HepG2 (cell line): Measurements from ENCODE around the gene CBLN3. TPM values are rescaled to one million over a fixed set of nuclear protein-coding genes. Genes with fewer than 3 reads are reported as not detected.

Experiments
- ATAC-seq: fragments of 200-7000 bp; cut with Tn5 transposase; 3 replicates; pipeline ENCODE4 v1.9.1; 2020; ENCODE audit warnings: mild to moderate bottlenecking, moderate library complexity
- BruUV-seq: library from RNA; stranded (reverse); fragments of 400-500 nt; replicated peaks from 2 replicates; lab custom pipeline; 2021; lab: Mats Ljungman, UMichigan
- CTCF ChIA-PET: fragments of 300-600 bp; formaldehyde crosslinking; extraction: SDS; loops from one replicate; lab custom pipeline; 2021; ENCODE audit warnings: low total read pairs, inconsistent platforms, low intra/inter-chr PET ratio; lab: Yijun Ruan, JAX
- POLR2A ChIA-PET: fragments of 350-600 bp; sonication (Branson Sonifier 250); formaldehyde crosslinking; loops from one replicate; lab custom pipeline; 2020; ENCODE audit warnings: antibody characterized with exemption, inconsistent platforms; lab: Yijun Ruan, JAX
- DNase-seq: peaks from one replicate; pipeline ENCODE4 v3.0.0-alpha.2; 2015; ENCODE audit warnings: low spot score
- FAIRE-seq: peaks from 3 replicates; lab custom pipeline; 2011; peaks lifted over from hg19 to GRCh38; lab: Jason Lieb, UNC
- H2AFZ ChIP-seq: one replicate; pipeline ENCODE4 v1.6.1; 2011; ENCODE audit warnings: low read length, inconsistent platforms
- H3K27ac ChIP-seq: fragments of 300-600 bp; 3 replicates; pipeline ENCODE4 v1.8.0; 2011; ENCODE audit warnings: mixed run types, mild to moderate bottlenecking, mixed read lengths, low read length, inconsistent platforms; ENCODE audit not compliant: insufficient read depth; ENCODE audit errors: extremely low read length
- H3K27me3 ChIP-seq, 2 experiments: fragments of 200-600 bp in 1 of 2; 2 replicates in 1 of 2; 3 replicates in 1 of 2; pipeline versions ENCODE4 v1.6.0 to v1.8.0; 2011; ENCODE audit warnings: low read length in 2 of 2, mild to moderate bottlenecking in 2 of 2, moderate library complexity in 2 of 2, inconsistent platforms in 1 of 2; ENCODE audit not compliant: insufficient read depth in 2 of 2, control insufficient read depth in 1 of 2
- H3K36me3 ChIP-seq, 2 experiments: fragments of 200-600 bp in 1 of 2; replicated peaks in 1 of 2; 2 replicates in 1 of 2; 3 replicates in 1 of 2; pipeline versions ENCODE4 v1.5.1 to v1.8.0; 2011; ENCODE audit warnings: low read length in 2 of 2, inconsistent platforms in 1 of 2; ENCODE audit not compliant: insufficient read depth in 2 of 2, control insufficient read depth in 1 of 2
- H3K4me1 ChIP-seq: 2 replicates; pipeline ENCODE4 v1.5.1; 2012; ENCODE audit warnings: low read length, inconsistent platforms; ENCODE audit not compliant: insufficient read depth
- H3K4me2 ChIP-seq: 2 replicates; pipeline ENCODE4 v1.6.0; 2011; ENCODE audit warnings: low read depth, low read length, inconsistent platforms
- H3K4me3 ChIP-seq, 3 experiments: fragments of 200-600 bp in 1 of 3; sonication (generic), shearing (Covaris generic) in 1 of 3; replicated peaks in 1 of 3; 2 replicates each; pipeline ENCODE4 v1.5.1; 2011 to 2016; ENCODE audit warnings: low read length in 3 of 3, inconsistent platforms in 2 of 3, low read depth in 2 of 3, mild to moderate bottlenecking in 2 of 3, control low read depth in 1 of 3, mixed read lengths in 1 of 3; ENCODE audit not compliant: insufficient read depth in 1 of 3
- H3K79me2 ChIP-seq: one replicate; pipeline ENCODE4 v1.6.1; 2011; ENCODE audit warnings: low read length, inconsistent platforms; ENCODE audit not compliant: insufficient read depth
- H3K9ac ChIP-seq: 2 replicates; pipeline ENCODE4 v1.6.0; 2011; ENCODE audit warnings: mild to moderate bottlenecking, low read depth, low read length, inconsistent platforms; ENCODE audit not compliant: insufficient read depth
- H3K9me3 ChIP-seq: 2 replicates; pipeline ENCODE4 v1.5.1; 2012; ENCODE audit warnings: mild to moderate bottlenecking, low read length
- H4K20me1 ChIP-seq: 2 replicates; pipeline ENCODE4 v1.6.0; 2011; ENCODE audit warnings: inconsistent platforms, mild to moderate bottlenecking, low read length, moderate library complexity; ENCODE audit not compliant: insufficient read depth
- DNMT1 ChIP-seq: sonication (generic); formaldehyde crosslinking; IDR thresholded peaks from 2 replicates; pipeline ENCODE4 v1.5.1; 2020; ENCODE audit warnings: mild to moderate bottlenecking, missing genetic modification reagents
- HNF4G ChIP-seq, 2 experiments: sonication (generic) in 1 of 2; formaldehyde crosslinking in 1 of 2; IDR thresholded peaks; 2 replicates each; pipeline versions ENCODE4 v1.4.0 to v1.6.1; 2011 to 2020; ENCODE audit warnings: borderline replicate concordance in 2 of 2, low read depth in 2 of 2, mild to moderate bottlenecking in 2 of 2, low read length in 1 of 2, missing genetic modification reagents in 1 of 2, moderate library complexity in 1 of 2
- KLF15 ChIP-seq: sonication (generic); formaldehyde crosslinking; IDR thresholded peaks from 2 replicates; pipeline ENCODE4 v1.8.1; 2023; ENCODE audit warnings: borderline replicate concordance, mild to moderate bottlenecking, inconsistent platforms, missing genetic modification reagents, mixed read lengths
- MTF2 ChIP-seq: sonication (generic); formaldehyde crosslinking; IDR thresholded peaks from 2 replicates; pipeline ENCODE4 v1.5.0; 2020; ENCODE audit warnings: missing genetic modification reagents, borderline replicate concordance
- TERF1 ChIP-seq: sonication (generic); formaldehyde crosslinking; IDR thresholded peaks from 2 replicates; pipeline ENCODE4 v1.8.0; 2022; ENCODE audit warnings: mild to moderate bottlenecking, missing genetic modification reagents, moderate library complexity
- THAP11 ChIP-seq: IDR thresholded peaks from 2 replicates; pipeline ENCODE4 v1.6.1; 2016; ENCODE audit warnings: missing biosample characterization, missing genetic modification reagents
- THYN1 ChIP-seq: sonication (generic); formaldehyde crosslinking; IDR thresholded peaks from 2 replicates; pipeline ENCODE4 v1.8.1; 2023; ENCODE audit warnings: low read depth, mild to moderate bottlenecking, moderate library complexity, missing genetic modification reagents, borderline replicate concordance
- XRCC5 ChIP-seq: fragments of 200-400 bp; formaldehyde crosslinking; optimal IDR thresholded peaks from 2 replicates; pipeline ENCODE3; 2017; ENCODE audit warnings: mild to moderate bottlenecking, low read length
- ZNF260 ChIP-seq: sonication (generic); formaldehyde crosslinking; IDR thresholded peaks from 2 replicates; pipeline ENCODE4 v1.4.0; 2020; ENCODE audit warnings: missing genetic modification reagents, low read depth, mild to moderate bottlenecking, borderline replicate concordance
- ZNF264 ChIP-seq: sonication (generic); formaldehyde crosslinking; IDR thresholded peaks from 2 replicates; pipeline ENCODE4 v1.4.0; 2020; ENCODE audit warnings: missing genetic modification reagents
- ZNF407 ChIP-seq: sonication (generic); formaldehyde crosslinking; IDR thresholded peaks from one replicate; pipeline ENCODE4 v1.5.1; 2020; ENCODE audit warnings: mild to moderate bottlenecking, missing genetic modification reagents; ENCODE audit errors: not compliant biosample characterization
- ZNF619 ChIP-seq: sonication (generic); formaldehyde crosslinking; IDR thresholded peaks from 2 replicates; pipeline ENCODE4 v1.4.0; 2020; ENCODE audit warnings: mild to moderate bottlenecking, missing genetic modification reagents
- ZNF839 ChIP-seq: sonication (generic); formaldehyde crosslinking; IDR thresholded peaks from 2 replicates; pipeline ENCODE4 v1.4.0; 2020; ENCODE audit warnings: missing genetic modification reagents, mild to moderate bottlenecking, borderline replicate concordance
- WGBS: methylation state at CpG from one replicate; pipeline ENCODE4 v1.1.6; 2017; ENCODE audit warnings: low lambda C conversion rate; 5-methylcytosine and 5-hydroxymethylcytosine counted together
- in situ Hi-C: cut with HindIII; loops from 2 replicates; pipeline ENCODE4 v1.10.0; 2017; ENCODE audit warnings: low pct_unique_long_range_greater_than_20kb; ENCODE audit not compliant: extremely low pct_ligation_motif_present
- intact Hi-C: fragments of 100-400 bp; cut with micrococcal nuclease; formaldehyde crosslinking; loops from one replicate; pipeline ENCODE4 v1.10.0; 2022; ENCODE audit not compliant: unreplicated experiment
- polyA plus RNA-seq, 8 experiments: library from polyadenylated mRNA; depleted of rRNA in 3 of 8; stranded (reverse) in 7 of 8; unstranded in 1 of 8; fragments of >200 nt; fragmentation: Illumina TruSeq in 4 of 8; extraction: Trizol in 4 of 8; gene quantifications; 2 replicates each; pipeline versions ENCODE4 v1.2.1 to v1.2.3, GENCODE V29; 2011 to 2016; ENCODE audit warnings: low read depth in 4 of 8, missing spikeins in 1 of 8, mixed read lengths in 1 of 8; ENCODE audit not compliant: insufficient read depth in 1 of 8
- total RNA-seq, 5 experiments: library from RNA; depleted of rRNA; stranded (reverse); fragments of >200 nt; fragmentation: Illumina TruSeq; extraction: Trizol; gene quantifications; 2 replicates each; pipeline ENCODE4 v1.2.3, GENCODE V29; 2016; ENCODE audit warnings: low read depth in 1 of 5

The CBLN3 gene
- total and polyA plus RNA-seq, 2 of the 13 experiments (the other 11 are each of a cell fraction or from before 2014, with no cell fraction given), result 0.66 to 0.98 TPM

- ChIA-PET CTCF (no interaction called here), POLR2A (no interaction called here)
- no peak for FAIRE-seq
- H4K20me1 ChIP-seq, result no peaks in the 10 kb centered on the region
- H3K36me3 ChIP-seq, result no peaks in the 10 kb centered on the region
- no peak overlapping the region for H3K9ac ChIP-seq
- peaks cover 4 to 26% of the 10 kb centered on the region in 2 experiments; a peak in 3 of 5 replicates for H3K27me3 ChIP-seq
- H3K79me2 ChIP-seq, result no peaks in the 10 kb centered on the region
- H3K4me1 ChIP-seq, result peaks cover 44% of the 10 kb centered on the region
- H3K4me2 ChIP-seq, result peak overlapping the region; percentile 26; the same call in 1 of the 2 replicates
- H3K9me3 ChIP-seq, result no peaks in the 10 kb centered on the region
- DNase-seq, result no peak
- in situ Hi-C loops, result no loop called here
- BruUV-seq, result no TSS peak
- WGBS, result 11% methylated on average over 6 of the region's 6 CpGs
- H3K27ac ChIP-seq, result no peak overlapping the region
- H2AFZ ChIP-seq, result no peak overlapping the region
- H3K4me3 ChIP-seq, result 0 out of 6 replicates have a peak overlapping the region, but pooled peaks of 1 of the 3 experiments have one; percentile 0
- intact Hi-C loops, result no loop called here
- no peak; the same call in 2 of the 3 replicates for ATAC-seq
- TF ChIP-seq KLF15 (CRISPR knock-in tag) (no peak), XRCC5 (no peak), ZNF264 (CRISPR knock-in tag) (peak; percentile 100), HNF4G (IDR thresholded peaks at IDR 0.05; ENCODE audit: borderline replicate concordance, low read depth, low read length) (0 out of 2 replicates have a peak, but pooled peaks have one; percentile 11), HNF4G (CRISPR knock-in tag; IDR thresholded peaks at IDR 0.05; ENCODE audit: borderline replicate concordance, low read depth) (no peak), ZNF260 (0 out of 2 replicates have a peak, but pooled peaks have one; percentile 53), THAP11 (CRISPR knock-in tag) (no peak), MTF2 (no peak), ZNF619 (0 out of 2 replicates have a peak, but pooled peaks have one; percentile 23), ZNF407 (no peak), THYN1 (no peak), DNMT1 (no peak), TERF1 (CRISPR knock-in tag) (no peak), ZNF839 (CRISPR knock-in tag) (0 out of 2 replicates have a peak, but pooled peaks have one; percentile 40)
These were observed 38.6 kb downstream of the CBLN3 start for GRCh38 chr14:24390701-24391468.
